ENCODE data around the gene RAB7A. TPM values are rescaled to one million over a fixed set of nuclear protein-coding genes. Genes with fewer than 3 reads are reported as not detected.

RAB7A gene
- total RNA-seq, 2 experiments from 2014 or later: 297 to 534 TPM

- ChIA-PET CTCF (interaction anchor here (0.6 to 3.3 kb wide), 13 partner anchors 9 to 296 kb away, joined by 3 to 29 read pairs (median 4); no protein-coding TSS in a partner anchor), POLR2A (interaction anchor here (0.6 to 1.8 kb wide), 9 partner anchors 9 to 185 kb away, joined by 3 to 14 read pairs (median 5); partner anchors contain the start of genes ACAD9 and RPN1)
- Mint-ChIP-seq H3K4me3 (peak overlapping the region; percentile 69), H3K27me3 (no peaks in the 10 kb centered on the region), H3K4me1 (peaks cover 86% of the 10 kb centered on the region), H3K36me3 (ENCODE audit: low read depth) (peaks cover 64% of the 10 kb centered on the region), H3K27ac (peak overlapping the region; percentile 97), H3K9me3 (ENCODE audit: low read depth) (no peaks in the 10 kb centered on the region)
- ATAC-seq: peak; percentile 76
- intact Hi-C loops (cut with DNase I, micrococcal nuclease): loop anchor here (1.0 to 10.0 kb wide), 12 partner anchors 10 to 749 kb away; partner anchors contain the start of genes ACAD9 (in 2 of the 2), RAB7A (in 2 of the 2), CNBP (in 1 of the 2) and IFT122 (in 1 of the 2)
- DNase-seq: peak; percentile 78
Measured at GRCh38 chr3:128804017-128804810, 78.2 kb downstream of the RAB7A start.

GRCh38 chr3:128804811-128805155, 78.8 kb downstream of the RAB7A start:
- DNase-seq: no peak
- ATAC-seq: no peak
- H3K4me3 Mint-ChIP-seq: peak overlapping the region; percentile 49
- H3K27ac Mint-ChIP-seq: peak overlapping the region; percentile 97
- peaks cover 81% of the 10 kb centered on the region for H3K4me1 Mint-ChIP-seq
- ChIA-PET POLR2A (interaction anchor here (0.6 to 1.8 kb wide), 8 partner anchors 10 to 186 kb away, joined by 3 to 14 read pairs (median 5); partner anchors contain the start of genes ACAD9 and RPN1), CTCF (interaction anchor here (0.6 to 3.3 kb wide), 11 partner anchors 10 to 187 kb away, joined by 3 to 29 read pairs (median 4); no protein-coding TSS in a partner anchor)
- H3K9me3 Mint-ChIP-seq (ENCODE audit: low read depth): no peaks in the 10 kb centered on the region
- no peaks in the 10 kb centered on the region for H3K27me3 Mint-ChIP-seq
- intact Hi-C loops (cut with DNase I, micrococcal nuclease): loop anchor here (1.0 to 10.0 kb wide), 12 partner anchors 10 to 750 kb away; partner anchors contain the start of genes ACAD9 (in 2 of the 2), RAB7A (in 2 of the 2), CNBP (in 1 of the 2) and IFT122 (in 1 of the 2)
- H3K36me3 Mint-ChIP-seq (ENCODE audit: low read depth): peaks cover 64% of the 10 kb centered on the region

- H3K4me1 Mint-ChIP-seq: peaks cover 71% of the 10 kb centered on the region
- intact Hi-C loops (cut with DNase I, micrococcal nuclease): loop anchor here (2.0 to 10.0 kb wide), 3 partner anchors 187 to 751 kb away; partner anchors contain the start of genes CNBP (in 1 of the 2) and SEC61A1 (in 1 of the 2)
- H3K9me3 Mint-ChIP-seq (ENCODE audit: low read depth): no peaks in the 10 kb centered on the region
- ATAC-seq (no peak), DNase-seq (no peak)
- no peaks in the 10 kb centered on the region for H3K27me3 Mint-ChIP-seq
- peak overlapping the region; percentile 49 for H3K4me3 Mint-ChIP-seq
- H3K27ac Mint-ChIP-seq: peak overlapping the region; percentile 97
- peaks cover 58% of the 10 kb centered on the region for H3K36me3 Mint-ChIP-seq (ENCODE audit: low read depth)
- ChIA-PET POLR2A (no interaction called here), CTCF (interaction anchor here (2.5 to 2.7 kb wide), 2 partner anchors 11 kb away, joined by 12 to 19 read pairs; no protein-coding TSS in a partner anchor)
Measured at GRCh38 chr3:128805772-128806171, 79.8 kb downstream of the RAB7A start.

GRCh38 chr3:128806588-128806987, 80.6 kb downstream of the RAB7A start:
- Mint-ChIP-seq H3K27me3 (no peaks in the 10 kb centered on the region), H3K4me3 (no peak overlapping the region), H3K4me1 (peaks cover 63% of the 10 kb centered on the region), H3K36me3 (ENCODE audit: low read depth) (peaks cover 60% of the 10 kb centered on the region), H3K9me3 (ENCODE audit: low read depth) (no peaks in the 10 kb centered on the region), H3K27ac (peak overlapping the region; percentile 97)
- ChIA-PET CTCF (interaction anchor here (1.1 to 2.5 kb wide), 3 partner anchors 12 to 126 kb away, joined by 4 to 12 read pairs (median 6); no protein-coding TSS in a partner anchor), POLR2A (interaction anchor here (0.7 kb wide), 1 partner anchor 156 kb away, joined by 4 read pairs; no protein-coding TSS in a partner anchor)
- ATAC-seq (no peak), DNase-seq (no peak)
- intact Hi-C loops (cut with DNase I, micrococcal nuclease): loop anchor here in 1 of 2 experiments (10.0 kb wide), 1 partner anchor 752 kb away; the partner anchor contains the start of gene SEC61A1

DNA sequence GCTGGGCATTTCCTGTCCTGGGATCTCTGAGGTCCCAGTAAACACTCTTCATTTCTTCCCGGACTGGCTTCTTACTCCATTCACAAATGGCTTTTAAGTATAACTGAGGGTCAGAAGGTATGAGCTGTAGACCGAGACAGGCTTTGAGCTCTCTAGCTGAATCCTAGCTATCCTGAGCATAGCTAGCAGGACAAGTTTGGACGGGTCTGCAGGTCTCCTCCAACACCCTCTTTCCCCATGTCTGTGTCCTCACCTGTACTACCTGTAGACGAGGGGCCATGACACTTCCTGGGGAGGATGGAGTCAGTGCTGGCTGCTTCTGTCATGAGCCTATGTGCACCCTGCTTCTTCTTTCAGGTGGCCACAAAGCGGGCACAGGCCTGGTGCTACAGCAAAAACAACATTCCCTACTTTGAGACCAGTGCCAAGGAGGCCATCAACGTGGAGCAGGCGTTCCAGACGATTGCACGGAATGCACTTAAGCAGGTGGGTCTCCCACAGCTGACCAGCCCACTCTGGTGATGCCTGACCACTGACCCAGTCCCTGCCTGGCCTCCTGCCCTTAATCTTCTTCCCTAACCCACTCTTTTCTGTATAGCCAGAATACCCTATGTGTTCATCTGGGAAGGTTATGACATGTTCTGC, 81.3 kb downstream of the RAB7A start:
- intact Hi-C loops (cut with DNase I, micrococcal nuclease): loop anchor here in 1 of 2 experiments (10.0 kb wide), 1 partner anchor 753 kb away; the partner anchor contains the start of gene SEC61A1
- no peak for DNase-seq
- Mint-ChIP-seq H3K36me3 (ENCODE audit: low read depth) (peaks cover 55% of the 10 kb centered on the region), H3K4me1 (peaks cover 56% of the 10 kb centered on the region), H3K27me3 (no peaks in the 10 kb centered on the region), H3K4me3 (no peak overlapping the region), H3K27ac (peak overlapping the region; percentile 97), H3K9me3 (ENCODE audit: low read depth) (no peaks in the 10 kb centered on the region)
- POLR2A ChIA-PET: no interaction called here
- CTCF ChIA-PET: interaction anchor here (0.6 to 2.5 kb wide), 4 partner anchors 13 to 127 kb away, joined by 3 to 12 read pairs (median 5); no protein-coding TSS in a partner anchor
- no peak for ATAC-seq

GRCh38 chr3:128808672-128809071, 82.7 kb downstream of the RAB7A start:
- Mint-ChIP-seq H3K4me3 (no peak overlapping the region), H3K27me3 (no peaks in the 10 kb centered on the region), H3K4me1 (peaks cover 44% of the 10 kb centered on the region), H3K9me3 (ENCODE audit: low read depth) (no peaks in the 10 kb centered on the region), H3K27ac (peak overlapping the region; percentile 72), H3K36me3 (ENCODE audit: low read depth) (peaks cover 62% of the 10 kb centered on the region)
- CTCF ChIA-PET: interaction anchor here (0.6 to 1.1 kb wide), 2 partner anchors 13 to 17 kb away, joined by 4 to 5 read pairs; no protein-coding TSS in a partner anchor
- DNase-seq (no peak), ATAC-seq (no peak)
- intact Hi-C loops (cut with DNase I, micrococcal nuclease): loop anchor here in 1 of 2 experiments (10.0 kb wide), 1 partner anchor 754 kb away; the partner anchor contains the start of gene SEC61A1
- POLR2A ChIA-PET: no interaction called here

DNA sequence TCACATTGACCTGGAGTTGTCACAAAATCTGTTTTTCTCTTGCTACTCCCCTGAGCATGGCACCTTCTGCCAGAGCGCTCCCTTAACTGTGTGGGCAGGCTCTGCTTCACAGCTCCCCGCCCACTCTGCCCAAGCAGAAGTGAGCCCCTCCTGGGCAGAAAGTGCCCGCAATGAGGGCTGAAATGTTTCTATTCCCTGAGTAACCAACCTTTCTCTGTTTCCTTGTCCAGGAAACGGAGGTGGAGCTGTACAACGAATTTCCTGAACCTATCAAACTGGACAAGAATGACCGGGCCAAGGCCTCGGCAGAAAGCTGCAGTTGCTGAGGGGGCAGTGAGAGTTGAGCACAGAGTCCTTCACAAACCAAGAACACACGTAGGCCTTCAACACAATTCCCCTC, 87.1 kb downstream of the RAB7A start:
- DNase-seq: no peak
- peaks cover 6% of the 10 kb centered on the region for H3K4me1 Mint-ChIP-seq
- no peaks in the 10 kb centered on the region for H3K9me3 Mint-ChIP-seq (ENCODE audit: low read depth)
- H3K4me3 Mint-ChIP-seq: no peak overlapping the region
- intact Hi-C loops (cut with DNase I, micrococcal nuclease): no loop called here
- CTCF ChIA-PET: interaction anchor here (0.8 to 1.4 kb wide), 5 partner anchors 9 to 195 kb away, joined by 3 to 4 read pairs (median 3); no protein-coding TSS in a partner anchor
- no peak for ATAC-seq
- H3K36me3 Mint-ChIP-seq (ENCODE audit: low read depth): peaks cover 69% of the 10 kb centered on the region
- POLR2A ChIA-PET: no interaction called here
- no peaks in the 10 kb centered on the region for H3K27me3 Mint-ChIP-seq
- H3K27ac Mint-ChIP-seq: peak overlapping the region; percentile 64

DNA sequence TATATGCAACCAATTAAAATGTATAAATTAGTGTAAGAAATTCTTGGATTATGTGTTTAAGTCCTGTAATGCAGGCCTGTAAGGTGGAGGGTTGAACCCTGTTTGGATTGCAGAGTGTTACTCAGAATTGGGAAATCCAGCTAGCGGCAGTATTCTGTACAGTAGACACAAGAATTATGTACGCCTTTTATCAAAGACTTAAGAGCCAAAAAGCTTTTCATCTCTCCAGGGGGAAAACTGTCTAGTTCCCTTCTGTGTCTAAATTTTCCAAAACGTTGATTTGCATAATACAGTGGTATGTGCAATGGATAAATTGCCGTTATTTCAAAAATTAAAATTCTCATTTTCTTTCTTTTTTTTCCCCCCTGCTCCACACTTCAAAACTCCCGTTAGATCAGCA, 88.1 kb downstream of the RAB7A start:
- H3K4me3 Mint-ChIP-seq: no peak overlapping the region
- no peak overlapping the region for H3K27ac Mint-ChIP-seq
- intact Hi-C loops (cut with DNase I, micrococcal nuclease): no loop called here
- no peaks in the 10 kb centered on the region for H3K27me3 Mint-ChIP-seq
- peaks cover under 1% of the 10 kb centered on the region for H3K4me1 Mint-ChIP-seq
- DNase-seq (no peak), ATAC-seq (no peak)
- ChIA-PET POLR2A (no interaction called here), CTCF (interaction anchor here (0.9 kb wide), 1 partner anchor 10 kb away, joined by 3 read pairs; no protein-coding TSS in a partner anchor)
- no peaks in the 10 kb centered on the region for H3K9me3 Mint-ChIP-seq (ENCODE audit: low read depth)
- H3K36me3 Mint-ChIP-seq (ENCODE audit: low read depth): peaks cover 70% of the 10 kb centered on the region

DNA sequence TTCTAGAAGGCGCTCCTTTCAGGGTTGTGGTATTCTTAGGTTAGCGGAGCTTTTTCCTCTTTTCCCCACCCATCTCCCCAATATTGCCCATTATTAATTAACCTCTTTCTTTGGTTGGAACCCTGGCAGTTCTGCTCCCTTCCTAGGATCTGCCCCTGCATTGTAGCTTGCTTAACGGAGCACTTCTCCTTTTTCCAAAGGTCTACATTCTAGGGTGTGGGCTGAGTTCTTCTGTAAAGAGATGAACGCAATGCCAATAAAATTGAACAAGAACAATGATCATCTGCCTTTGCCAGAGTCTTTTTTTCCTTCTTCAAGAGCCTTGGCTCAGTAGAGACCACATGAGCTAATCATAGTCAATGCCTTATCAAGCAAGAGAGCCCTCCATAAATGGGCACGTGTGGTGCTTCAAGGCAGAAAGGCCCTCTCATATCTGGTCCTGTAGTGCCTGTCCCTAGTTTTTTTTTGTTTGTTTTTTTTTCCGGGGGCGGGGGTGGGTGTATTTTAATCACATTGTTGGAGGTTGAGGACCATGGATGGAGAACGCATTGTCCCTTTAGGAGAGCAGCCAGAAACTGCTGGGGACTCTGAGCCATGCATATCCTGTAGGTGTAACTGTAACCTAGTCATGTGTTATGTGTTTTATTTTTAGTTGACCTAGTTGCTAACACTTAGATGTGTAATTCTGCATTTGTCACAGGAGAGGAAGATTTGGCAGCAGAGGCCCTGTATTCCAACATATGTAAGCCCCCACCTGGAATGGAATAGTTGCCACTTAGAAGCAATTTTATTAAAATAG, 88.7 kb downstream of the RAB7A start:
- POLR2A ChIA-PET: no interaction called here
- ATAC-seq: no peak
- Mint-ChIP-seq H3K9me3 (ENCODE audit: low read depth) (no peaks in the 10 kb centered on the region), H3K27ac (peak overlapping the region; percentile 22), H3K36me3 (ENCODE audit: low read depth) (peaks cover 66% of the 10 kb centered on the region), H3K4me1 (no peaks in the 10 kb centered on the region), H3K4me3 (no peak overlapping the region), H3K27me3 (no peaks in the 10 kb centered on the region)
- DNase-seq: no peak
- CTCF ChIA-PET: interaction anchor here (0.9 kb wide), 1 partner anchor 9 kb away, joined by 3 read pairs; no protein-coding TSS in a partner anchor
- intact Hi-C loops (cut with DNase I, micrococcal nuclease): no loop called here

DNA sequence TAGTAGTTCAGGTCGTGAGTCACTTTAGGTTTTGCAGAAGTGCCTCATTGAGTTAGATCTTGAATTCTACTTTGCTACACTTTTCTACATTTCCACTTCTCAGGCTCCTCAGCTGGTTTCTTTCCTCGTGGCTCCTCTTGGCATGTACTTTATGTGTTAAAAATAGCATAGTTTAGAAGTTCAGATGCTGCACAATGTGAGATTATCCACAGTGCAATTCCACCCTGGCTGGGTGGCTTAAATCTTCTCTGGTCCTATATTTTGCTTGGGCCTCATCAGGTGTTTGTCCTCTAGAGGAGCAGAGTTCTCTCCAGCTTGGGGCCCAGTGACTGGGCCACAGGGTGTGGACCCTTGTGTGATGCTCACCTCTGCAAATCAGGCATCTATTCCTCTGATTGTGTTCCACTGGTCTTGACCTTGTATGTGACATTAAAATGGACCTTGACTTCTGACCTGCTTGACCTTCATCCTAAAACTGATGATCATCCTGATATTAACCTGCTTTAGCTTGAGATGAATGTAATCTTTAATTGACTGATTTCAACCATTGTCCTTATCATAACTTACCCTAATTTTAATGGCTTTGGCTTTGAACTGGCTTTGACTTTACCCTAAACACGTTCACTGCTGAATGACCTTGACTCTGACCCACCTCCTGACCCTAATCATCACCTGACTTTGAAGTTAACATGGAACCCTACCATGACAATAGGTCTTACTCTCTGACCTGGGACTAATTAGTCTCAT, 89.5 kb downstream of the RAB7A start:
- Mint-ChIP-seq H3K4me1 (no peaks in the 10 kb centered on the region), H3K36me3 (ENCODE audit: low read depth) (peaks cover 62% of the 10 kb centered on the region), H3K9me3 (ENCODE audit: low read depth) (no peaks in the 10 kb centered on the region), H3K27me3 (no peaks in the 10 kb centered on the region), H3K27ac (peak overlapping the region; percentile 40), H3K4me3 (no peak overlapping the region)
- ChIA-PET POLR2A (no interaction called here), CTCF (interaction anchor here (0.7 kb wide), 1 partner anchor 198 kb away, joined by 3 read pairs; no protein-coding TSS in a partner anchor)
- intact Hi-C loops (cut with DNase I, micrococcal nuclease): no loop called here
- no peak for ATAC-seq
- no peak for DNase-seq
